RWPE2 (cell line): Measurements from ENCODE around the gene ASTN1.

Experiments
- ATAC-seq: fragments of 200-7000 bp; cut with Tn5 transposase; 3 replicates; pipeline ENCODE4 v1.9.1; 2021; ENCODE audit warnings: low read depth
- DNase-seq: peaks from one replicate; pipeline ENCODE4 v3.0.0-alpha.2; 2020; ENCODE audit warnings: low spot score
- H3K27ac ChIP-seq: fragments of 450-650 bp; 2 replicates; pipeline ENCODE4 v1.5.1; 2017; ENCODE audit warnings: mild to moderate bottlenecking; ENCODE audit not compliant: poor library complexity, severe bottlenecking
- H3K27me3 ChIP-seq: fragments of 250-450 bp; sonication (Bioruptor Pico); 2 replicates; pipeline ENCODE4 v1.5.1; 2021; ENCODE audit warnings: mild to moderate bottlenecking, moderate library complexity; ENCODE audit not compliant: insufficient read depth, poor library complexity, severe bottlenecking
- H3K36me3 ChIP-seq: fragments of 250-450 bp; sonication (Bioruptor Pico); 2 replicates; pipeline ENCODE4 v1.5.1; 2020; ENCODE audit warnings: low read depth, mild to moderate bottlenecking, moderate library complexity
- H3K4me1 ChIP-seq: fragments of 250-450 bp; sonication (Bioruptor Pico); 2 replicates; pipeline ENCODE4 v1.5.1; 2021; ENCODE audit warnings: mild to moderate bottlenecking, moderate library complexity; ENCODE audit not compliant: insufficient read depth, poor library complexity, severe bottlenecking
- H3K4me3 ChIP-seq: fragments of 250-450 bp; sonication (Bioruptor Pico); 2 replicates; pipeline ENCODE4 v1.5.1; 2021; ENCODE audit warnings: mild to moderate bottlenecking, moderate library complexity; ENCODE audit not compliant: severe bottlenecking
- H3K9me3 ChIP-seq: fragments of 250-450 bp; sonication (Bioruptor Pico); 2 replicates; pipeline ENCODE4 v1.5.1; 2021; ENCODE audit warnings: mild to moderate bottlenecking, moderate library complexity; ENCODE audit not compliant: severe bottlenecking
- TF ChIP-seq, protein P1 (sequence below): fragments of 450-650 bp; IDR thresholded peaks from one replicate; pipeline ENCODE4 v1.5.1; 2017; ENCODE audit warnings: mild to moderate bottlenecking, moderate library complexity; ENCODE audit not compliant: poor library complexity, severe bottlenecking

Gene ASTN1

GRCh38 chr1:177173976-177174375 lies 9.5 kb upstream of the ASTN1 start:
- Histone ChIP-seq H3K36me3 (no peaks in the 10 kb centered on the region), H3K4me3 (no peak overlapping the region), H3K4me1 (no peaks in the 10 kb centered on the region), H3K27me3 (peaks cover 69% of the 10 kb centered on the region), H3K9me3 (no peaks in the 10 kb centered on the region), H3K27ac (no peak overlapping the region)
- ATAC-seq = no peak
- no peak for DNase-seq
- TF ChIP-seq, protein P1, sequence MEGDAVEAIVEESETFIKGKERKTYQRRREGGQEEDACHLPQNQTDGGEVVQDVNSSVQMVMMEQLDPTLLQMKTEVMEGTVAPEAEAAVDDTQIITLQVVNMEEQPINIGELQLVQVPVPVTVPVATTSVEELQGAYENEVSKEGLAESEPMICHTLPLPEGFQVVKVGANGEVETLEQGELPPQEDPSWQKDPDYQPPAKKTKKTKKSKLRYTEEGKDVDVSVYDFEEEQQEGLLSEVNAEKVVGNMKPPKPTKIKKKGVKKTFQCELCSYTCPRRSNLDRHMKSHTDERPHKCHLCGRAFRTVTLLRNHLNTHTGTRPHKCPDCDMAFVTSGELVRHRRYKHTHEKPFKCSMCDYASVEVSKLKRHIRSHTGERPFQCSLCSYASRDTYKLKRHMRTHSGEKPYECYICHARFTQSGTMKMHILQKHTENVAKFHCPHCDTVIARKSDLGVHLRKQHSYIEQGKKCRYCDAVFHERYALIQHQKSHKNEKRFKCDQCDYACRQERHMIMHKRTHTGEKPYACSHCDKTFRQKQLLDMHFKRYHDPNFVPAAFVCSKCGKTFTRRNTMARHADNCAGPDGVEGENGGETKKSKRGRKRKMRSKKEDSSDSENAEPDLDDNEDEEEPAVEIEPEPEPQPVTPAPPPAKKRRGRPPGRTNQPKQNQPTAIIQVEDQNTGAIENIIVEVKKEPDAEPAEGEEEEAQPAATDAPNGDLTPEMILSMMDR = no peak

DNA sequence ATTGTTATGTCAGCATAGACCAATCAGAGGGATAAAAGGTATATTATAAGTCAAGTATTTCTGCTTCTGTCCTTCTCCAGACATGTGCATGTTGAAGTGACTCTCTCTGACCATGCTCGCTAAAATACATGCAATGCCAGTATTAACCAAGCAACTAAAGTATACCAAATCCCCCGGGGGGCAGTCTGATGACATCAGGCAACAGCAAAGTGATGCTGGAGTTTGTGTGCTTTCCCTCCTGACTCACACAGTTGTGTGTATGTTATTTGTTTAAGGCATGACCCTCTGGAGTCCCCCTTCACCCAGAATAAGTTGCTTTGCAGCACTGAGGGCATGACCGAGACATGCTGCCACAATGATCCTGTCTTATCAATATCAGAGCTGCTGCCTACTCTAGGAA lies 8.4 kb upstream of the ASTN1 start:
- H3K27me3 ChIP-seq = peaks cover 69% of the 10 kb centered on the region
- ATAC-seq = no peak
- no peak overlapping the region for H3K4me3 ChIP-seq

DNA sequence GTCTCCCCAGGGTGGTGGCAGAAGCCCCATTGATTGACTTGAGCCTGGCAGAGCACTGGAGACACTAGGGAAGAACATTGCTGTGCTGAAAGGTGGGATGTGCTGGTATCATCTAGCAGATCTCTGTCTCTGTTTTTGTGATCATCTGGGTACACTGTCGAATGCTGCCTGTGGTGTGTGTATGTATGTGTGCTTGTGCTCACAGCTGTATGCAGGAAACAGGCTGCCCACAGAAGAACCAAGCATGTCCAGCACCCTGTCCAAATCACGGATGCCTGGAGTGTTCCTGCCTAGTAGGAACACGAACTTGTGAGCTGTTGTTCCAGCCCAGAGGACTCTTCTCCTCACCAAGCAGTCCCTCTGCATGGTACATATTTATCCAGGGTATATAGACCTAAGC lies 7.8 kb upstream of the ASTN1 start:
- Histone ChIP-seq H3K4me3 (no peak overlapping the region), H3K27me3 (peaks cover 70% of the 10 kb centered on the region), H3K36me3 (no peaks in the 10 kb centered on the region), H3K27ac (no peak overlapping the region), H3K4me1 (no peaks in the 10 kb centered on the region), H3K9me3 (no peaks in the 10 kb centered on the region)
- DNase-seq (no peak), ATAC-seq (no peak)
- TF ChIP-seq, protein P1 = no peak

More for the DNA sequence above, 8.4 kb upstream of the ASTN1 start:
- H3K4me1 ChIP-seq = no peaks in the 10 kb centered on the region
- TF ChIP-seq, protein P1 = no peak
- H3K36me3 ChIP-seq = no peaks in the 10 kb centered on the region
- no peak for DNase-seq
- no peak overlapping the region for H3K27ac ChIP-seq
- no peaks in the 10 kb centered on the region for H3K9me3 ChIP-seq

GRCh38 chr1:177171536-177172123 lies 7.1 kb upstream of the ASTN1 start:
- ATAC-seq = no peak
- no peaks in the 10 kb centered on the region for H3K36me3 ChIP-seq
- no peaks in the 10 kb centered on the region for H3K4me1 ChIP-seq
- no peak for DNase-seq
- peaks cover 70% of the 10 kb centered on the region for H3K27me3 ChIP-seq
- no peak overlapping the region for H3K4me3 ChIP-seq
- TF ChIP-seq, protein P1 = no peak
- H3K9me3 ChIP-seq = no peaks in the 10 kb centered on the region
- H3K27ac ChIP-seq = no peak overlapping the region

DNA sequence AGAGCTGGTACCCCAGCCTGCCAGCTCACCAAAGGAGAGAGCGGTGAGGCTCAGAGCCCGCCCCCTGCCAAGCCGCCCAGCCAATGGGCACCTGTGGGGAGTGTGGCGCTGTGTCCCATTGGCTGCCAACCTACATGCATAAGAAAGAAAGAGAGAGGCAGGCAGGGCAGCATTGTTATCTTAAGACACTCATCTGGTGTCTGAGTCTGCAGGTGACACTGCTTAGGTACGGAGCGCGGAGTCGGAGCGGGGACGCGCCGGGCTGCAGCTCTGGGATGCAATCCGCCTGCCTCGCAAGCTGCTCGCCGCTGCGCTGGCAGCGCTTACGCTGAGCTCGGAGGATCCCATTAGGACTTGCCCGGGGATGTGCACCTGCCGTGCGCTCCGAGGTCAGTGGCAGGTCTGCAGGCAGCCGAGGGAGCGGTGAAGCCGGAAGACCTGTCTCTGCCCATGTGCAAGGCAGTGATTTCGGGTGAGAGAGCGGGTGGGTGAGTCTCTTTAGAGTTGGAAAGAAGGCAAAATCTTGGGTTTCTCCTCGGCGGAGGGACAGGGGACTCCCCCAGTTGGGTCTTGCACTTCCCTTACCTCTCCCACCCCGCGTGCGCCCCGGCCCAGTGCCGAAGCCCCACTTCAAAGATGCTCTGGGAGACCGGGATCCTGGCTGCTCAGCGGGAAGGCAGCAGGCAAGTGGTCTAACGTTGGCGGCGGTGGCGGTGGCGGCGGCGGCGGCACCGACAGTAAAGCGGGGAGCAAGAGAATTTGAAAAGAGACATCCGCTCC lies 6.4 kb upstream of the ASTN1 start, which contains the start of gene BRINP2:
TSS of gene BRINP2 (plus strand) at position 203 of the 780 bp plus-strand sequence. CDS start 58,919 bp downstream, outside the sequence.
- DNase-seq (no peak), ATAC-seq (peak; percentile 70)
- peaks cover 74% of the 10 kb centered on the region for H3K27me3 ChIP-seq
- no peaks in the 10 kb centered on the region for H3K36me3 ChIP-seq
- no peaks in the 10 kb centered on the region for H3K9me3 ChIP-seq
- TF ChIP-seq, protein P1 = no peak
- H3K4me1 ChIP-seq = no peaks in the 10 kb centered on the region
- H3K27ac ChIP-seq = no peak within 1 kb of the TSS
- no peak within 1 kb of the TSS for H3K4me3 ChIP-seq
